ENCODE measurements around the gene FCER2. TPM values are rescaled to one million over a fixed set of nuclear protein-coding genes. Genes with fewer than 3 reads are reported as not detected.

Gene FCER2
- polyA plus RNA-seq, 2 of the 4 experiments (the other 2 are of a cell fraction) = not detected

- Histone ChIP-seq H3K9me3 (no peaks in the 10 kb centered on the region), H3K4me1 (no peaks in the 10 kb centered on the region), H3K4me3 (no peak overlapping the region), H3K27ac (no peak overlapping the region), H3K4me2 (no peak overlapping the region)
- no peak for FAIRE-seq
- ChIA-PET POLR2A (no interaction called here), CTCF (no interaction called here)
- DNase-seq (ENCODE audit: low read depth in 1 of 2, low spot score in 1 of 2) = no peak
- no peak for ATAC-seq
- TF ChIP-seq JUN (IDR thresholded peaks at IDR 0.05) (no peak), CEBPB (IDR thresholded peaks at IDR 0.05) (no peak), NR3C1 (IDR thresholded peaks at IDR 0.05) (no peak), MAX (IDR thresholded peaks at IDR 0.05) (no peak), EP300 (IDR thresholded peaks at IDR 0.05) (no peak), KDM5A (IDR thresholded peaks at IDR 0.05) (no peak), RNF2 (IDR thresholded peaks at IDR 0.05; ENCODE audit: borderline replicate concordance, low read depth) (no peak), NFE2L2 (conservative IDR thresholded peaks at IDR 0.05; ENCODE audit: low read length) (no peak), CBX2 (IDR thresholded peaks at IDR 0.05; ENCODE audit: borderline replicate concordance, low read depth) (no peak), KDM1A (IDR thresholded peaks at IDR 0.05; ENCODE audit: low read depth) (no peak), HOXB5 (CRISPR knock-in tag; IDR thresholded peaks at IDR 0.05) (no peak)
- WGBS (ENCODE audit: missing lambda C conversion rate) = 55% methylated on average over 7 of the region's 7 CpGs
These were observed 36.1 kb upstream of the FCER2 start for GRCh38 chr19:7738023-7738422.

GRCh38 chr19:7737215-7737614 is 35.3 kb upstream of the FCER2 start:
- Histone ChIP-seq H3K4me3 (no peak overlapping the region), H3K27ac (no peak overlapping the region), H3K9me3 (no peaks in the 10 kb centered on the region), H3K4me1 (no peaks in the 10 kb centered on the region), H3K4me2 (no peak overlapping the region)
- TF ChIP-seq CBX2 (IDR thresholded peaks at IDR 0.05; ENCODE audit: borderline replicate concordance, low read depth) = no peak
- no peak for TF ChIP-seq GATA3 (IDR thresholded peaks at IDR 0.05; ENCODE audit: borderline replicate concordance)
- TF ChIP-seq RFX5 (IDR thresholded peaks at IDR 0.05) = no peak
- TF ChIP-seq RNF2 (IDR thresholded peaks at IDR 0.05; ENCODE audit: borderline replicate concordance, low read depth) = no peak
- TF ChIP-seq POLR2A (IDR thresholded peaks at IDR 0.05; ENCODE audit: low read length) = no peak
- TF ChIP-seq EHF (CRISPR knock-in tag; IDR thresholded peaks at IDR 0.05) = no peak
- no peak for TF ChIP-seq RARB (CRISPR knock-in tag; IDR thresholded peaks at IDR 0.05)
- no peak for TF ChIP-seq NFE2L2 (conservative IDR thresholded peaks at IDR 0.05; ENCODE audit: low read length)
- no peak for TF ChIP-seq CHD4 (IDR thresholded peaks at IDR 0.05; ENCODE audit: borderline replicate concordance)
- TF ChIP-seq CTCF (IDR thresholded peaks at IDR 0.05) = no peak
- ATAC-seq (no peak), DNase-seq (ENCODE audit: low read depth in 1 of 2, low spot score in 1 of 2) (no peak), FAIRE-seq (no peak)
- WGBS (ENCODE audit: missing lambda C conversion rate) = 27% methylated on average over 11 of the region's 11 CpGs
- POLR2A ChIA-PET = no interaction called here
- CTCF ChIA-PET = no interaction called here

DNA sequence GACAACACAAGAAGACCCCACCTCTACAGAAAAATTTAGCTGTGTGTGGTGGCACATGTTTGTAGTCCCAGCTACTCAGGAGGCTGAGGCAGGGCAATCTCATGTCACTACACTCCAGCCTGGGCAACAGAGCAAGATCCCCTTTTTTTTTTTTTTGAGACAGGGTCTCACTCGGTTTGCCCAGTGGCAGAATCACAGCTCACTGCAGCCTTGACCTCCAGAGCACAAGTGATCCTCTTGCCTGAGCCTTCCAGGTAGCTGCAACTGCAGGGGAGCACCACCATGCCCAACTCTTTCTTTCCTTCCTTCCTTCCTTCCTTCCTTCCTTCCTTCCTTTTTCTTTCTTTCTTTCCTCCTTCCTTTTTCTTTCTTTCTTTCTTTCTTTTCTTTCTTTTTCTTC is 34.2 kb upstream of the FCER2 start:
- FAIRE-seq = no peak
- POLR2A ChIA-PET = no interaction called here
- no peaks in the 10 kb centered on the region for H3K4me1 ChIP-seq
- H3K4me2 ChIP-seq = no peak overlapping the region
- 0% methylated on average over 1 of the region's 1 CpG for WGBS (ENCODE audit: missing lambda C conversion rate)
- H3K9me3 ChIP-seq = no peaks in the 10 kb centered on the region
- TF ChIP-seq POLR2AphosphoS2 (conservative IDR thresholded peaks at IDR 0.05; ENCODE audit: low read length) = no peak
- no peak for TF ChIP-seq HEYL (CRISPR knock-in tag; IDR thresholded peaks at IDR 0.05)
- no peak for TF ChIP-seq MYC (IDR thresholded peaks at IDR 0.05; ENCODE audit: borderline replicate concordance, low read length)
- no peak for TF ChIP-seq NR3C1 (IDR thresholded peaks at IDR 0.05)
- no peak for TF ChIP-seq MAZ (IDR thresholded peaks at IDR 0.05; ENCODE audit: borderline replicate concordance, low read depth, low read length)
- no peak for TF ChIP-seq GATA3 (IDR thresholded peaks at IDR 0.05; ENCODE audit: borderline replicate concordance)
- TF ChIP-seq MAFK (IDR thresholded peaks at IDR 0.05; ENCODE audit: partially characterized antibody) = no peak
- TF ChIP-seq HDAC2 (IDR thresholded peaks at IDR 0.05) = no peak
- no peak for TF ChIP-seq POLR2A (IDR thresholded peaks at IDR 0.05; ENCODE audit: low read length)
- no peak for TF ChIP-seq ATOH8 (CRISPR knock-in tag; IDR thresholded peaks at IDR 0.05; ENCODE audit: low read depth)
- TF ChIP-seq CHD2 (IDR thresholded peaks at IDR 0.05; ENCODE audit: low read length, partially characterized antibody) = no peak
- no peak for TF ChIP-seq ZNF302 (CRISPR knock-in tag; IDR thresholded peaks at IDR 0.05)
- no peak for TF ChIP-seq JUNB (IDR thresholded peaks at IDR 0.05)
- no peak for TF ChIP-seq CBX8 (IDR thresholded peaks at IDR 0.05)
- TF ChIP-seq HOXB13 (CRISPR knock-in tag; IDR thresholded peaks at IDR 0.05; ENCODE audit: low read depth) = no peak
- TF ChIP-seq ESRRA (IDR thresholded peaks at IDR 0.05; ENCODE audit: borderline replicate concordance, low read length) = no peak
- no peak for TF ChIP-seq SREBF2 (IDR thresholded peaks at IDR 0.05)
- TF ChIP-seq, protein P1, sequence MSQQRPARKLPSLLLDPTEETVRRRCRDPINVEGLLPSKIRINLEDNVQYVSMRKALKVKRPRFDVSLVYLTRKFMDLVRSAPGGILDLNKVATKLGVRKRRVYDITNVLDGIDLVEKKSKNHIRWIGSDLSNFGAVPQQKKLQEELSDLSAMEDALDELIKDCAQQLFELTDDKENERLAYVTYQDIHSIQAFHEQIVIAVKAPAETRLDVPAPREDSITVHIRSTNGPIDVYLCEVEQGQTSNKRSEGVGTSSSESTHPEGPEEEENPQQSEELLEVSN (IDR thresholded peaks at IDR 0.05; ENCODE audit: borderline replicate concordance, low read depth) = no peak
- no peak for DNase-seq (ENCODE audit: low read depth in 1 of 2, low spot score in 1 of 2)
- ATAC-seq = no peak
- no peak overlapping the region for H3K4me3 ChIP-seq
- H3K27ac ChIP-seq = no peak overlapping the region
- CTCF ChIA-PET = interaction anchor here (1.4 kb wide), 1 partner anchor 168 kb away, joined by 3 read pairs; no protein-coding TSS in a partner anchor
